ENCODE results near the gene LPIN2. TPM values are rescaled to one million over a fixed set of nuclear protein-coding genes. Genes with fewer than 3 reads are reported as not detected.
A peak's percentile ranks its signal among the peaks of the same experiment; 100 is the strongest.
"Not testable (repeated sequence)": the region's sequence is repeated elsewhere in the genome, so short reads cannot be mapped to it uniquely, and the experiment has no call there.

Gene LPIN2
- polyA plus RNA-seq, 4 donors = 20.0 to 91.5 (median 62.4) TPM

GRCh38 chr18:3040173-3040572 lies 27.2 kb upstream of the LPIN2 start:
- no peak overlapping the region for H3K4me3 ChIP-seq (ENCODE audit: low read depth in 1 of 3, low read length in 3 of 3)
- 87 to 95% (median 91%) methylated on average over 2 of the region's 2 CpGs for WGBS, 3 donors
- no peak for FAIRE-seq

GRCh38 chr18:3037423-3037915 lies 24.5 kb upstream of the LPIN2 start:
- FAIRE-seq (no peak), DNase-seq (peak; percentile 84 to 87)
- Histone ChIP-seq H3K27me3 (ENCODE audit: control insufficient read depth in 3 of 3, insufficient read depth in 3 of 3, low read length in 3 of 3) (no peaks in the 10 kb centered on the region), H3K4me3 (ENCODE audit: low read depth in 1 of 3, low read length in 3 of 3) (no peak overlapping the region), H3K27ac (ENCODE audit: low read depth in 1 of 3, low read length in 2 of 3) (peak overlapping the region; percentile 64 to 92 (median 85)), H3K9me3 (ENCODE audit: control insufficient read depth in 2 of 2, insufficient read depth in 1 of 2, low read depth in 1 of 2, low read length in 1 of 2) (no peaks in the 10 kb centered on the region), H3K36me3 (ENCODE audit: control insufficient read depth in 3 of 3, insufficient read depth in 2 of 3, low read depth in 1 of 3, low read length in 3 of 3) (no peaks in the 10 kb centered on the region), H3K4me1 (ENCODE audit: control insufficient read depth in 3 of 3, insufficient read depth in 2 of 3, low read depth in 1 of 3, low read length in 2 of 3) (peaks cover 0 to 10% (median 6%) of the 10 kb centered on the region in 3 donors)
- WGBS, 3 donors = 23 to 33% (median 26%) methylated on average over 4 of the region's 4 CpGs

More at GRCh38 chr18:3040173-3040572, 27.2 kb upstream of the LPIN2 start:
- peaks cover 3 to 29% (median 6%) of the 10 kb centered on the region in 3 donors for H3K4me1 ChIP-seq (ENCODE audit: control insufficient read depth in 3 of 3, insufficient read depth in 2 of 3, low read depth in 1 of 3, low read length in 2 of 3)
- H3K36me3 ChIP-seq (ENCODE audit: control insufficient read depth in 3 of 3, insufficient read depth in 2 of 3, low read depth in 1 of 3, low read length in 3 of 3) = no peaks in the 10 kb centered on the region
- no peaks in the 10 kb centered on the region for H3K27me3 ChIP-seq (ENCODE audit: control insufficient read depth in 3 of 3, insufficient read depth in 3 of 3, low read length in 3 of 3)
- H3K27ac ChIP-seq (ENCODE audit: low read depth in 1 of 3, low read length in 2 of 3) = no peak overlapping the region
- no peak for DNase-seq
- no peaks in the 10 kb centered on the region for H3K9me3 ChIP-seq (ENCODE audit: control insufficient read depth in 2 of 2, insufficient read depth in 1 of 2, low read depth in 1 of 2, low read length in 1 of 2)

- no peak overlapping the region for H3K27ac ChIP-seq (ENCODE audit: low read depth in 1 of 3, low read length in 2 of 3)
- FAIRE-seq = no peak
- 94 to 99% (median 95%) methylated on average over 5 of the region's 5 CpGs for WGBS, 3 donors
These were observed 23.2 kb upstream of the LPIN2 start for GRCh38 chr18:3036108-3036507.

GRCh38 chr18:3035635-3036034 lies 22.7 kb upstream of the LPIN2 start:
- H3K4me1 ChIP-seq (ENCODE audit: control insufficient read depth in 3 of 3, insufficient read depth in 2 of 3, low read depth in 1 of 3, low read length in 2 of 3) = peaks cover 0 to 6% (median 0%) of the 10 kb centered on the region in 3 donors
- DNase-seq (no peak), FAIRE-seq (no peak)
- no peaks in the 10 kb centered on the region for H3K36me3 ChIP-seq (ENCODE audit: control insufficient read depth in 3 of 3, insufficient read depth in 2 of 3, low read depth in 1 of 3, low read length in 3 of 3)
- no peak overlapping the region for H3K27ac ChIP-seq (ENCODE audit: low read depth in 1 of 3, low read length in 2 of 3)
- H3K27me3 ChIP-seq (ENCODE audit: control insufficient read depth in 3 of 3, insufficient read depth in 3 of 3, low read length in 3 of 3) = no peaks in the 10 kb centered on the region
- WGBS, 3 donors = 89 to 93% (median 93%) methylated on average over 5 of the region's 5 CpGs
- H3K9me3 ChIP-seq (ENCODE audit: control insufficient read depth in 2 of 2, insufficient read depth in 1 of 2, low read depth in 1 of 2, low read length in 1 of 2) = no peaks in the 10 kb centered on the region
- H3K4me3 ChIP-seq (ENCODE audit: low read depth in 1 of 3, low read length in 3 of 3) = no peak overlapping the region

More at GRCh38 chr18:3036108-3036507, 23.2 kb upstream of the LPIN2 start:
- H3K27me3 ChIP-seq (ENCODE audit: control insufficient read depth in 3 of 3, insufficient read depth in 3 of 3, low read length in 3 of 3) = no peaks in the 10 kb centered on the region
- H3K36me3 ChIP-seq (ENCODE audit: control insufficient read depth in 3 of 3, insufficient read depth in 2 of 3, low read depth in 1 of 3, low read length in 3 of 3) = no peaks in the 10 kb centered on the region
- no peaks in the 10 kb centered on the region for H3K9me3 ChIP-seq (ENCODE audit: control insufficient read depth in 2 of 2, insufficient read depth in 1 of 2, low read depth in 1 of 2, low read length in 1 of 2)
- H3K4me1 ChIP-seq (ENCODE audit: control insufficient read depth in 3 of 3, insufficient read depth in 2 of 3, low read depth in 1 of 3, low read length in 2 of 3) = peaks cover 0 to 6% (median 0%) of the 10 kb centered on the region in 3 donors
- DNase-seq = no peak
- H3K4me3 ChIP-seq (ENCODE audit: low read depth in 1 of 3, low read length in 3 of 3) = no peak overlapping the region

- FAIRE-seq (no peak), DNase-seq (no peak)
- 86 to 91% (median 90%) methylated on average over 3 of the region's 3 CpGs for WGBS, 3 donors
- no peaks in the 10 kb centered on the region for H3K27me3 ChIP-seq (ENCODE audit: control insufficient read depth in 3 of 3, insufficient read depth in 3 of 3, low read length in 3 of 3)
- no peak overlapping the region for H3K4me3 ChIP-seq (ENCODE audit: low read depth in 1 of 3, low read length in 3 of 3)
- no peaks in the 10 kb centered on the region for H3K36me3 ChIP-seq (ENCODE audit: control insufficient read depth in 3 of 3, insufficient read depth in 2 of 3, low read depth in 1 of 3, low read length in 3 of 3)
- no peaks in the 10 kb centered on the region for H3K9me3 ChIP-seq (ENCODE audit: control insufficient read depth in 2 of 2, insufficient read depth in 1 of 2, low read depth in 1 of 2, low read length in 1 of 2)
- no peak overlapping the region for H3K27ac ChIP-seq (ENCODE audit: low read depth in 1 of 3, low read length in 2 of 3)
- H3K4me1 ChIP-seq (ENCODE audit: control insufficient read depth in 3 of 3, insufficient read depth in 2 of 3, low read depth in 1 of 3, low read length in 2 of 3) = peaks cover 0 to 27% (median 5%) of the 10 kb centered on the region in 3 donors
These were observed 19.8 kb upstream of the LPIN2 start for GRCh38 chr18:3032721-3033120.

GRCh38 chr18:3029215-3029952 lies 16.4 kb upstream of the LPIN2 start:
- Histone ChIP-seq H3K27me3 (ENCODE audit: control insufficient read depth in 3 of 3, insufficient read depth in 3 of 3, low read length in 3 of 3) (no peaks in the 10 kb centered on the region), H3K4me1 (ENCODE audit: control insufficient read depth in 3 of 3, insufficient read depth in 2 of 3, low read depth in 1 of 3, low read length in 2 of 3) (peaks cover 3 to 52% (median 5%) of the 10 kb centered on the region in 3 donors), H3K36me3 (ENCODE audit: control insufficient read depth in 3 of 3, insufficient read depth in 2 of 3, low read depth in 1 of 3, low read length in 3 of 3) (no peaks in the 10 kb centered on the region), H3K4me3 (ENCODE audit: low read depth in 1 of 3, low read length in 3 of 3) (no peak overlapping the region), H3K9me3 (ENCODE audit: control insufficient read depth in 2 of 2, insufficient read depth in 1 of 2, low read depth in 1 of 2, low read length in 1 of 2) (no peaks in the 10 kb centered on the region), H3K27ac (ENCODE audit: low read depth in 1 of 3, low read length in 2 of 3) (peak overlapping the region; percentile 14 to 90 (median 21))
- FAIRE-seq = no peak
- peak; percentile 54 to 74 for DNase-seq
- WGBS, 3 donors = 13 to 33% (median 26%) methylated on average over 12 of the region's 12 CpGs

GRCh38 chr18:3028115-3028514 lies 15.2 kb upstream of the LPIN2 start:
- DNase-seq; H3K4me3 ChIP-seq (ENCODE audit: low read depth in 1 of 3, low read length in 3 of 3); H3K36me3 ChIP-seq (ENCODE audit: control insufficient read depth in 3 of 3, insufficient read depth in 2 of 3, low read depth in 1 of 3, low read length in 3 of 3); H3K9me3 ChIP-seq (ENCODE audit: control insufficient read depth in 2 of 2, insufficient read depth in 1 of 2, low read depth in 1 of 2, low read length in 1 of 2); H3K27me3 ChIP-seq (ENCODE audit: control insufficient read depth in 3 of 3, insufficient read depth in 3 of 3, low read length in 3 of 3); FAIRE-seq: not testable (repeated sequence)
- Histone ChIP-seq H3K4me1 (ENCODE audit: control insufficient read depth in 3 of 3, insufficient read depth in 2 of 3, low read depth in 1 of 3, low read length in 2 of 3) (peaks cover 3 to 52% (median 5%) of the 10 kb centered on the region in 3 donors), H3K27ac (ENCODE audit: low read depth in 1 of 3, low read length in 2 of 3) (peak overlapping the region in 2 of 3 donors; percentile 79 to 90)
- 78 to 90% (median 82%) methylated on average over 3 of the region's 3 CpGs for WGBS, 3 donors

GRCh38 chr18:3027370-3027891 lies 14.5 kb upstream of the LPIN2 start:
- no peak overlapping the region for H3K4me3 ChIP-seq (ENCODE audit: low read depth in 1 of 3, low read length in 3 of 3)
- DNase-seq = peak in 1 of 2 donors; percentile 46

More at GRCh38 chr18:3027370-3027891, 14.5 kb upstream of the LPIN2 start:
- FAIRE-seq = no peak
- Histone ChIP-seq H3K27ac (ENCODE audit: low read depth in 1 of 3, low read length in 2 of 3) (peak overlapping the region in 2 of 3 donors; percentile 79 to 90), H3K36me3 (ENCODE audit: control insufficient read depth in 3 of 3, insufficient read depth in 2 of 3, low read depth in 1 of 3, low read length in 3 of 3) (no peaks in the 10 kb centered on the region), H3K9me3 (ENCODE audit: control insufficient read depth in 2 of 2, insufficient read depth in 1 of 2, low read depth in 1 of 2, low read length in 1 of 2) (no peaks in the 10 kb centered on the region), H3K4me1 (ENCODE audit: control insufficient read depth in 3 of 3, insufficient read depth in 2 of 3, low read depth in 1 of 3, low read length in 2 of 3) (peaks cover 3 to 52% (median 5%) of the 10 kb centered on the region in 3 donors), H3K27me3 (ENCODE audit: control insufficient read depth in 3 of 3, insufficient read depth in 3 of 3, low read length in 3 of 3) (no peaks in the 10 kb centered on the region)
- 42 to 61% (median 56%) methylated on average over 11 of the region's 11 CpGs for WGBS, 3 donors
